Naive thymus-derived CD4-positive, alpha-beta T cell (primary cell): ENCODE data around the gene TXNDC9. TPM values are rescaled to one million over a fixed set of nuclear protein-coding genes. Genes with fewer than 3 reads are reported as not detected.
"Not testable (repeated sequence)": the region's sequence is repeated elsewhere in the genome, so short reads cannot be mapped to it uniquely, and the experiment has no call there.

Experiments
- ATAC-seq: fragments of 150-1000 bp; cut with Tn5 transposase; 2 replicates; pipeline ENCODE4 v1.10.0; 2021; ENCODE audit warnings: mild to moderate bottlenecking, moderate library complexity
- CTCF ChIA-PET: fragments of 350-600 bp; sonication (Branson Sonifier 250); formaldehyde crosslinking; loops from one replicate; lab custom pipeline; 2021; ENCODE audit warnings: antibody characterized with exemption; lab: Charles Lee
- POLR2A ChIA-PET: fragments of 350-600 bp; sonication (Branson Sonifier 250); formaldehyde crosslinking; loops from one replicate; lab custom pipeline; 2021; ENCODE audit warnings: antibody characterized with exemption, inconsistent platforms; lab: Charles Lee
- DNase-seq, 9 donors: peaks; one replicate each; pipeline versions ENCODE4 v3.0.0 to v3.0.0-alpha.2; 2020 to 2022; ENCODE audit warnings: mixed read lengths in 1 of 9
- H3K27ac ChIP-seq: one replicate; pipeline ENCODE4 v1.7.0; 2013; ENCODE audit warnings: mild to moderate bottlenecking, low read depth, low read length, moderate library complexity
- H3K27me3 ChIP-seq, 2 donors: one replicate each; pipeline ENCODE4 v1.7.0; 2013; ENCODE audit warnings: low read length in 2 of 2, mild to moderate bottlenecking in 2 of 2, moderate library complexity in 2 of 2; ENCODE audit not compliant: control insufficient read depth in 2 of 2, insufficient read depth in 2 of 2
- H3K36me3 ChIP-seq, 3 experiments: 1 replicate in 2 of 3; 2 replicates in 1 of 3; pipeline ENCODE4 v1.7.0; 2013; ENCODE audit warnings: low read length in 3 of 3, mild to moderate bottlenecking in 3 of 3, moderate library complexity in 1 of 3; ENCODE audit not compliant: insufficient read depth in 3 of 3, control insufficient read depth in 2 of 3
- H3K4me1 ChIP-seq, 2 donors: one replicate each; pipeline ENCODE4 v1.7.0; 2013; ENCODE audit warnings: low read length in 2 of 2, mild to moderate bottlenecking in 2 of 2, moderate library complexity in 1 of 2; ENCODE audit not compliant: control insufficient read depth in 2 of 2, insufficient read depth in 2 of 2
- H3K4me3 ChIP-seq: 2 replicates; pipeline ENCODE4 v1.7.0; 2013; ENCODE audit warnings: mild to moderate bottlenecking, low read length
- H3K9me3 ChIP-seq, 3 experiments: 1 replicate in 2 of 3; 2 replicates in 1 of 3; pipeline ENCODE4 v1.7.0; 2013; ENCODE audit warnings: low read length in 3 of 3; ENCODE audit not compliant: control insufficient read depth in 2 of 3
- H3K27ac Mint-ChIP-seq, 9 donors: one replicate each; pipeline ENCODE4 v1.8.0; 2020 to 2022; ENCODE audit warnings: mixed read lengths in 9 of 9, mild to moderate bottlenecking in 8 of 9, moderate library complexity in 5 of 9, inconsistent platforms in 2 of 9
- H3K27me3 Mint-ChIP-seq, 5 donors: one replicate each; pipeline ENCODE4 v1.8.0; 2021 to 2022; ENCODE audit warnings: mixed read lengths in 5 of 5, mild to moderate bottlenecking in 1 of 5
- H3K36me3 Mint-ChIP-seq, 5 donors: one replicate each; pipeline ENCODE4 v1.8.0; 2020 to 2022; ENCODE audit warnings: mixed read lengths in 5 of 5, mild to moderate bottlenecking in 3 of 5, inconsistent platforms in 1 of 5
- H3K4me1 Mint-ChIP-seq, 7 donors: one replicate each; pipeline ENCODE4 v1.8.0; 2020 to 2022; ENCODE audit warnings: mixed read lengths in 7 of 7, mild to moderate bottlenecking in 3 of 7, inconsistent platforms in 1 of 7
- H3K4me3 Mint-ChIP-seq, 10 donors: one replicate each; pipeline ENCODE4 v1.8.0; 2020 to 2022; ENCODE audit warnings: mild to moderate bottlenecking in 10 of 10, mixed read lengths in 10 of 10, moderate library complexity in 6 of 10, inconsistent platforms in 2 of 10
- H3K9me3 Mint-ChIP-seq, 11 donors: one replicate each; pipeline ENCODE4 v1.8.0; 2020 to 2022; ENCODE audit warnings: mixed read lengths in 11 of 11, mild to moderate bottlenecking in 4 of 11, inconsistent platforms in 1 of 11, moderate library complexity in 1 of 11
- intact Hi-C, 2 donors: fragments of 100-400 bp; cut with micrococcal nuclease; formaldehyde crosslinking; loops; one replicate each; pipeline ENCODE4 v1.15.1; 2023
- polyA plus RNA-seq, 2 donors: library from polyadenylated mRNA; unstranded; fragments of 300-500 nt; fragmentation: Illumina TruSeq; gene quantifications; one replicate each; pipeline ENCODE4 v1.2.3, GENCODE V29; 2021
- total RNA-seq, 6 experiments: library from RNA in 5 of 6; stranded (reverse) in 5 of 6; gene quantifications; 1 replicate in 5 of 6; 2 replicates in 1 of 6; pipeline ENCODE4 v1.2.3 and lab custom pipeline; 2021 to 2026

The TXNDC9 gene
- total and polyA plus RNA-seq, 7 experiments from 2014 or later, result 7.8 to 49.3 (median 29.0) TPM

- Histone ChIP-seq H3K9me3 (no peaks in the 10 kb centered on the region), H3K4me3 (no peak overlapping the region), H3K36me3 (peaks cover 0 to 9% (median 0%) of the 10 kb centered on the region in 3 experiments), H3K4me1 (peaks cover 8 to 9% of the 10 kb centered on the region in 2 donors), H3K27me3 (no peaks in the 10 kb centered on the region), H3K27ac (no peak overlapping the region)
- H3K36me3 Mint-ChIP-seq, result peaks cover 0 to 4% (median 0%) of the 10 kb centered on the region in 5 donors
- no peak for DNase-seq
- H3K27ac Mint-ChIP-seq, result no peak overlapping the region
- H3K27me3 Mint-ChIP-seq, result no peaks in the 10 kb centered on the region
- POLR2A ChIA-PET, result no interaction called here
- no peak overlapping the region for H3K4me3 Mint-ChIP-seq
- intact Hi-C loops, result no loop called here
- H3K4me1 Mint-ChIP-seq, result peaks cover 22 to 58% (median 44%) of the 10 kb centered on the region in 7 donors
- no peak for ATAC-seq
- CTCF ChIA-PET, result no interaction called here
- H3K9me3 Mint-ChIP-seq, result no peaks in the 10 kb centered on the region
These were observed 4.6 kb upstream of the TXNDC9 start for GRCh38 chr2:99340669-99341236.

GRCh38 chr2:99338029-99338585, 2.0 kb upstream of the TXNDC9 start:
- peak in 5 of 9 donors; percentile 14 to 48 (median 24) for DNase-seq
- ChIA-PET POLR2A (interaction anchor here (0.6 to 2.3 kb wide), 7 partner anchors 9 to 197 kb away, joined by 3 to 16 read pairs (median 4); partner anchors contain the start of genes C2orf15, LIPT1, MITD1 and MRPL30), CTCF (interaction anchor here (0.6 to 1.9 kb wide), 2 partner anchors 10 to 36 kb away, joined by 3 to 6 read pairs; no protein-coding TSS in a partner anchor)
- Mint-ChIP-seq H3K4me3 (no peak overlapping the region), H3K27me3 (no peaks in the 10 kb centered on the region), H3K36me3 (peaks cover 0 to 2% (median 0%) of the 10 kb centered on the region in 5 donors), H3K27ac (no peak overlapping the region), H3K4me1 (peaks cover 23 to 49% (median 44%) of the 10 kb centered on the region in 7 donors), H3K9me3 (no peaks in the 10 kb centered on the region)
- Histone ChIP-seq H3K9me3 (no peaks in the 10 kb centered on the region), H3K27me3 (no peaks in the 10 kb centered on the region), H3K27ac (peak overlapping the region; percentile 78), H3K4me1 (peaks cover 20 to 25% of the 10 kb centered on the region in 2 donors), H3K4me3 (peak overlapping the region; percentile 85), H3K36me3 (peaks cover 0 to 9% (median 0%) of the 10 kb centered on the region in 3 experiments)
- intact Hi-C loops, result loop anchor here (1.0 to 10.0 kb wide), 7 partner anchors 10 to 1691 kb away; partner anchors contain the start of genes COX5B (in 2 of the 2), ACTR1B (in 1 of the 2), MGAT4A (in 1 of the 2) and RPL31 (in 1 of the 2)
- ATAC-seq, result no peak

GRCh38 chr2:99337113-99338028, 1.2 kb upstream of the TXNDC9 start, which contains the start of gene EIF5B:
TSS of gene EIF5B (plus strand) at chr2:99337389. CDS start at chr2:99337555, 166 bp downstream.
- ATAC-seq (peak; percentile 78), DNase-seq (peak; percentile 78 to 92 (median 84))
- H3K27me3 ChIP-seq, result no peaks in the 10 kb centered on the region
- no peaks in the 10 kb centered on the region for H3K27me3 Mint-ChIP-seq
- intact Hi-C loops, result loop anchor here (1.0 to 10.0 kb wide), 15 partner anchors 11 to 1690 kb away; partner anchors contain the start of genes ACTR1B (in 2 of the 2), COX5B (in 2 of the 2), PDCL3 (in 2 of the 2) and COA5 (in 1 of the 2)
- H3K4me1 ChIP-seq, result peaks cover 20 to 25% of the 10 kb centered on the region in 2 donors
- peaks cover 20 to 49% (median 45%) of the 10 kb centered on the region in 7 donors for H3K4me1 Mint-ChIP-seq
- peak within 1 kb of the TSS; percentile 85 for H3K4me3 ChIP-seq
- H3K36me3 Mint-ChIP-seq, result peaks cover 0 to 8% (median 4%) of the 10 kb centered on the region in 5 donors
- H3K27ac Mint-ChIP-seq, result no peak within 1 kb of the TSS
- no peaks in the 10 kb centered on the region for H3K9me3 Mint-ChIP-seq
- POLR2A ChIA-PET, result interaction anchor here (0.6 to 2.3 kb wide), 14 partner anchors 9 to 1890 kb away, joined by 3 to 16 read pairs (median 3); partner anchors contain the start of genes C2orf15, LIPT1, MITD1 and MRPL30
- no peaks in the 10 kb centered on the region for H3K9me3 ChIP-seq
- CTCF ChIA-PET, result interaction anchor here (0.6 to 1.9 kb wide), 6 partner anchors 8 to 1674 kb away, joined by 3 to 6 read pairs (median 3); no protein-coding TSS in a partner anchor
- H3K27ac ChIP-seq, result peak within 1 kb of the TSS; percentile 78
- H3K4me3 Mint-ChIP-seq, result no peak within 1 kb of the TSS
- peaks cover 3 to 16% (median 5%) of the 10 kb centered on the region in 3 experiments for H3K36me3 ChIP-seq

GRCh38 chr2:99336804-99337112, 625 bp upstream of the TXNDC9 start:
- intact Hi-C loops, result loop anchor here (1.0 to 10.0 kb wide), 20 partner anchors 154 to 1916 kb away; partner anchors contain the start of genes ACTR1B (in 2 of the 2), C2orf15 (in 2 of the 2), COA5 (in 2 of the 2) and COX5B (in 2 of the 2)
- ChIA-PET POLR2A (interaction anchor here (0.6 to 2.3 kb wide), 12 partner anchors 8 to 1891 kb away, joined by 3 to 16 read pairs (median 3); partner anchors contain the start of genes C2orf15, LIPT1, MITD1 and MRPL30), CTCF (interaction anchor here (0.7 to 1.9 kb wide), 6 partner anchors 9 to 1674 kb away, joined by 3 to 6 read pairs (median 3); no protein-coding TSS in a partner anchor)
- Histone ChIP-seq H3K4me1 (peaks cover 20 to 25% of the 10 kb centered on the region in 2 donors), H3K27me3 (no peaks in the 10 kb centered on the region), H3K9me3 (no peaks in the 10 kb centered on the region), H3K27ac (peak overlapping the region; percentile 78), H3K4me3 (peak overlapping the region; percentile 85), H3K36me3 (peaks cover 6 to 21% (median 7%) of the 10 kb centered on the region in 3 experiments)
- Mint-ChIP-seq H3K4me3 (no peak overlapping the region), H3K9me3 (no peaks in the 10 kb centered on the region), H3K36me3 (peaks cover 0 to 14% (median 4%) of the 10 kb centered on the region in 5 donors), H3K27ac (no peak overlapping the region), H3K27me3 (no peaks in the 10 kb centered on the region), H3K4me1 (peaks cover 19 to 44% (median 43%) of the 10 kb centered on the region in 7 donors)
- no peak for DNase-seq
- peak; percentile 0 for ATAC-seq

GRCh38 chr2:99325384-99325783, 10.7 kb downstream of the TXNDC9 start:
- no peaks in the 10 kb centered on the region for H3K27me3 Mint-ChIP-seq
- H3K27ac ChIP-seq, result no peak overlapping the region
- peaks cover 3 to 10% (median 7%) of the 10 kb centered on the region in 7 donors for H3K4me1 Mint-ChIP-seq
- DNase-seq, result no peak
- no peaks in the 10 kb centered on the region for H3K4me1 ChIP-seq
- H3K36me3 ChIP-seq, result peaks cover 10 to 74% (median 30%) of the 10 kb centered on the region in 3 experiments
- ATAC-seq, result no peak
- peaks cover 9 to 44% (median 25%) of the 10 kb centered on the region in 5 donors for H3K36me3 Mint-ChIP-seq
- CTCF ChIA-PET, result no interaction called here
- no peak overlapping the region for H3K27ac Mint-ChIP-seq
- H3K9me3 ChIP-seq, result no peaks in the 10 kb centered on the region
- intact Hi-C loops, result no loop called here
- POLR2A ChIA-PET, result no interaction called here
- no peaks in the 10 kb centered on the region for H3K27me3 ChIP-seq
- no peak overlapping the region for H3K4me3 Mint-ChIP-seq
- no peak overlapping the region for H3K4me3 ChIP-seq
- H3K9me3 Mint-ChIP-seq, result no peaks in the 10 kb centered on the region

- peaks cover 5 to 38% (median 5%) of the 10 kb centered on the region in 3 experiments for H3K36me3 ChIP-seq
- not testable (repeated sequence) for H3K27ac Mint-ChIP-seq
These were observed 18.3 kb downstream of the TXNDC9 start for GRCh38 chr2:99317873-99318200.

More at GRCh38 chr2:99317873-99318200, 18.3 kb downstream of the TXNDC9 start:
- POLR2A ChIA-PET, H3K9me3 ChIP-seq, intact Hi-C loops, ATAC-seq, H3K27me3 Mint-ChIP-seq, H3K4me3 Mint-ChIP-seq, DNase-seq, H3K4me1 ChIP-seq, H3K27ac ChIP-seq, CTCF ChIA-PET, H3K9me3 Mint-ChIP-seq, H3K4me3 ChIP-seq, H3K4me1 Mint-ChIP-seq, H3K27me3 ChIP-seq: not testable (repeated sequence)
- peaks cover 11 to 56% (median 34%) of the 10 kb centered on the region in 5 donors for H3K36me3 Mint-ChIP-seq
